ENCODE data around the gene SDHB.

Gene SDHB

DNA sequence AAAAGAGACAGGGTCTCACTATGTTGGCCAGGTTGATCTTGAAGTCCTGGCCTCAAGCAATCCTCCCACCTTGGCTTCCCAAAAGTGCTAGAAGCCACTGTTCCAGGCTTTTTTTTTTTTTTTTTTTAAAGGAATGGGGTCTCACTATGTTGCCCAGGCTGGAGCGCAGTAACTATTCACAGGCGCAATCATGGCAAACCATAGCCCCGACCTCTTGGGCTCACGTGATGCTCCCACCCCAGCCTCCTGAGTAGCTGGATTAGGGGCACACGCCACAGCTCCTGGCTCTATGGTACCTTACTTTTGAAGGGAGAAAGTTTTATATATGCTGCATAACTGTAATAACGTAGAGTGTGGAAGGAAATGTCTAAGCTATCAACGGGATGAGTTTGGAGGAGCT is 36.4 kb downstream of the SDHB start:
- H3K4me3 ChIP-seq (ENCODE audit: low read depth, low read length) = no peak overlapping the region
- no peak for DNase-seq (ENCODE audit: low read depth)
- TF ChIP-seq, protein P1, sequence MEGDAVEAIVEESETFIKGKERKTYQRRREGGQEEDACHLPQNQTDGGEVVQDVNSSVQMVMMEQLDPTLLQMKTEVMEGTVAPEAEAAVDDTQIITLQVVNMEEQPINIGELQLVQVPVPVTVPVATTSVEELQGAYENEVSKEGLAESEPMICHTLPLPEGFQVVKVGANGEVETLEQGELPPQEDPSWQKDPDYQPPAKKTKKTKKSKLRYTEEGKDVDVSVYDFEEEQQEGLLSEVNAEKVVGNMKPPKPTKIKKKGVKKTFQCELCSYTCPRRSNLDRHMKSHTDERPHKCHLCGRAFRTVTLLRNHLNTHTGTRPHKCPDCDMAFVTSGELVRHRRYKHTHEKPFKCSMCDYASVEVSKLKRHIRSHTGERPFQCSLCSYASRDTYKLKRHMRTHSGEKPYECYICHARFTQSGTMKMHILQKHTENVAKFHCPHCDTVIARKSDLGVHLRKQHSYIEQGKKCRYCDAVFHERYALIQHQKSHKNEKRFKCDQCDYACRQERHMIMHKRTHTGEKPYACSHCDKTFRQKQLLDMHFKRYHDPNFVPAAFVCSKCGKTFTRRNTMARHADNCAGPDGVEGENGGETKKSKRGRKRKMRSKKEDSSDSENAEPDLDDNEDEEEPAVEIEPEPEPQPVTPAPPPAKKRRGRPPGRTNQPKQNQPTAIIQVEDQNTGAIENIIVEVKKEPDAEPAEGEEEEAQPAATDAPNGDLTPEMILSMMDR (conservative IDR thresholded peaks at IDR 0.05; ENCODE audit: low read depth, low read length) = no peak

DNA sequence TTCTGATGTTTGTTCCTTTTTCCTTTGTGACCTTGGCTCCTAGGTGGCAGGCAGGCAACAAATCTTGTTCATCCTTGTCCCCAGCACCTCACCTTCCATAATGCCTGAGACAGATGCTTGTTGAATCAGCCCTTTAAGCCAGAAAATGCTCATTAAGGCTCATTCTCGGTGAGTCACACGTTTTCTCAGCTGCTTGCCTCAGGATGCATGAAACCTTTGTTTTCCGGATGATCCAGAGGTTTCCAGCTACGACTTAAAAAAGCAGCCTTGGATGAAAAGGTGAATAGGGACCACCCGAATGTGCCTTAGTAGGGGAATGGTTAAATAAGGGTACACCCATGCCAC is 37.5 kb downstream of the SDHB start:
- peak; percentile 58 for DNase-seq (ENCODE audit: low read depth)
- TF ChIP-seq, protein P1 (conservative IDR thresholded peaks at IDR 0.05; ENCODE audit: low read depth, low read length) = no peak
- no peak overlapping the region for H3K4me3 ChIP-seq (ENCODE audit: low read depth, low read length)

DNA sequence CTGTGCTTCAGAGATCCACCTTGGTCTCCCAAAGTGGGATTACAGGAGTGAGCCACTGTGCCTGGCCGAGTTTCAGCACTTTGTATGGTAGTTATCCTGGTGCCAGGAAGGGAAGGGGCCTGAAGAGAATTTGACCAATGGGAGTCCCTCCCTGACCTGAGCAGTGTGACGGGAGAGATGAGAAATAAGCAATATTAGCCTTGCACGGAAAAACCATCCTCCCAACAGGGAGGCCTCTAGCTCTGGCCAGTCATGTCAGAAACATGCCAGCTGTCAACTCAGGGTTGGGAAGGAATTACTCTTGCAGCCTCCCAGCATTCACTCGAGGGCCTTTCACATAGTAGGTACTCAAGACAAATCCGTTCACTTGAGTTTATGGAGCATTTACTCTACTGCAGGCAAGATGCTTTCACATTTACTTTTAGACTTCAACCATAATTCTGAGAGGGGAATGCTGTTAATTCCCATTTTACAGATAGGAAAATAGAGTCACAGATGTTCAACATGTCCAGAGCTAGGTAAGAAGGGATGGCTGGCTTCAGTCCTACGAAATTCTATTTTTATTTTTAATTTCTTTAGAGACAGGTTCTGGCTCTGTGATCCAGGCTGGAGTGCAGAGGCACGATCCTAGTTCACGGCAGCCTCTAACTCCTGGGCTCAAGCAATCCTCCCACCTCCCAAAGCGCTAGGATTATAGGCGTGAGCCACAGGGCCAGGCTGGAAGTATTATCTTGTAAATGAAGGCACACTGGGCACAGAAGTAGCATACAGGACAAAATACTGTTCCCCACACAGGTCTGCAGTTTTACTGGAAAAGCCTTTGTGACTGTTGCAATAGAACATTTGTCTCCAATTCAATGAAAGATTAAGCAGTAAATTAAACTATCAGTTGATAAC is 38.9 kb downstream of the SDHB start:
- no peak overlapping the region for H3K4me3 ChIP-seq (ENCODE audit: low read depth, low read length)
- DNase-seq (ENCODE audit: low read depth) = no peak
- TF ChIP-seq, protein P1 (conservative IDR thresholded peaks at IDR 0.05; ENCODE audit: low read depth, low read length) = no peak

DNA sequence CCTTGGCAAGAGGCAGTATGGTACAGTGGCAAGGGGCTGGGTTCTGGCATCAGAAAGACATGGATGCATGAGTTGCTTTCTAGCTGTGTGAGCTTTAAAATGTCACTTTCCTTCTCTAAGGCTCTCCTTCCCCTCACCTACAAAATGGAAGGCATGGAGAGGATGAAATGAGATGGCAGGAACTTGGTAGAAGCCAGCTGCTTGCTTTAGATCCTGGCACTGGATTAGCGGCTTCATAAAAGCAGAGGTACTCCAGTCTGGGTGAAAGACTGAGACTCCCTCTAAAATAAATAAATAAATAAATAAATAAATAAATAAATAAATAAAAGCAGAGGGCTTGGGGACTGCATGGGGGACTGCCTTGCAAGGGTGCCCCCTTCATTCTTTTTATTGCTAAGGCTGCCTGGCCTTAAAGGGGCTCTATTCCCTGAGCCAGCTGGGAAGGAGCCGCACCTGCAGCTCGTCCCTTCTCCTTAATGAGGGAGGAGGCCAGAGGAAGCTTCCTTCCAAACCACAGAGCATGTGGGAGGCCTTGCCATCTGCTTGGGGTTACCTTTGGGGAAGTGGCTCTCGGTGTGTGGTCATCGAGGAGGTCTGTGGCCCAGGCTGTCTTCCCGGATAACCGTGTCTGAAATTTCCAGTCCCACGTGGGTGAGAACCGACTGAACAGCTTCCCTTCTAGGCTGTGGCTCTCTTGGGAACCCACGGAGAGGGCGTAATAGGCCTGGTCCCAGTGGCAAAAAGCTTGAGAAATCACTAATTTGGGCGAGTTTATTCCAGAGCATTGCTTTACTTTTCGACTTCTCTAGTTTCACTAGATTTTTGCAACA is 40.1 kb downstream of the SDHB start:
- TF ChIP-seq, protein P1 (conservative IDR thresholded peaks at IDR 0.05; ENCODE audit: low read depth, low read length) = no peak
- no peak for DNase-seq (ENCODE audit: low read depth)
- H3K4me3 ChIP-seq (ENCODE audit: low read depth, low read length) = no peak overlapping the region

DNA sequence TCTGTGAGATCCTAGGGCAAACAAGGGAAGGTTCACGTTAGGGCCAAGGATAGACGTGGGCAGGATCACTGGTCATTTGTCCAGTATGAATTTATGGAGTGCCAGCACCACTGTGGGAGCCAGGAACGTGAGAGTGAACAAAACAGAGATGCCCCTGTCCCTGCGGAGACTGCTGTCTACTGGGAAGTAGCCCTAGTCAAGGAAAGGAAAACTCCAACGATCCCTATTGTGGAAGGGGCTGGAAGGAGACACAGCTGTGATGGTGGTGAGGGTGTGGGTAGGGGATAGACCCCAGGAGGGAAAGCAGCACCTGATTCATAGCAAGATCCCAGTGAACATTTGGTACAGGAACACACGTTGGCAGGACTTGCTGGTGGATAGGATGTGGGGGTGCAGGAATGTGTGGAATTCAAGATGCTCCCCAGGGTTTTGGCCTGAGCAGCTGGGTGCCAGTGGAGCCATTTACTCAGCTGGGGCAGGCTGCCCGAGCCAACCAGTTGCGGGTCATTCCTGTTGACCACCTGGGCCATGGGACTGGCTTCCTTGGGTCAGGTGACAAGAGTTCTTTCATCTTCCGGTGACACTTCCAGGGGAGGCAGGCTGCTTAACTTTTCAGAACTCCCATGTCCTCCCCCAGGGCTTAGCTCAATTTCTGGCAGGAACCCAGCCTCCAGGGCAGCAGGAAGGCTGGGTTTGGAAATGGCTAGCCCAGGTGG is 40.9 kb downstream of the SDHB start:
- no peak overlapping the region for H3K4me3 ChIP-seq (ENCODE audit: low read depth, low read length)
- TF ChIP-seq, protein P1 (conservative IDR thresholded peaks at IDR 0.05; ENCODE audit: low read depth, low read length) = no peak
- peak; percentile 69 for DNase-seq (ENCODE audit: low read depth)

DNA sequence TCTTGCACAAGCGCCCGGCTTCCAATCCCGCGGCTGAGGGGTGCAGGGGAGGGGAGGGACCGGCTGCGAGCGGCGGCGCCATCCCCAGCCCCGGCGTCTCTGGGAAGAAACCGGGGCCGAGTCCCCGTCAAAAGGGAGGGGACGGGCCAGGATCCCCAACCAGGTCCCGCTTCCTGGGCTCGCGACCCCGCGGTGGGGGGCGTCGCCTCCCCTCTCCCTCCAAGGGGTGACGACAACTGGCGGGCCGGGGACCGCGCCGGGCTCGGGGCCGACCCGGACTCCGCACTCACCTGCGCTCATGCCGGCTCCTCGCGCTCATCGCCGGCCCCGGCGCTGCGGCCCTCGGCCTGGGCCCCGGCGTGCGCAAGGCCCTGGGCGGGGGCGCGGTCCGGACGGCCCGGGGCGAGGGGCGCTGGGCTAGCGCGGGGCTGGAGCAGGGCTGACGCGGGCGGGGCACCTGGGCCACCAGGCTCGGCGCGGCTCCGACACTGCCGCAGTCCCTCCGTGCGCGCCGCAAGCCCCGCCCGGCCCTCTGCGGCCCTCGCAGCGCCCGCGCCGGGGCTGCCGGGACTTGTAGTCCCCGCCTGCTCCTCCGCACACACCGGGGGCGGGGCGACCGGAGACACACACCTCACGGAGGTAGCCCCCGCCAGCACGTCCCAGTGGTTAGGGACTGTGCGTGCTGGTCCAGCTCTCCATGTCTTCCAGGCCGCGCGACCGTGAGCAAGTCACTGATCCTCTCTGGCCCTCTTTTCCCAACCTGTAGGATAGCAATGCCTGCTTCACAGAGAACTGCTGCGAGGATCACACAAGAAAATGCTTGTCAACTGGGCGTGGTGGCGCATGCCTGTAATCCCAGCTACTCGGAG is 42.2 kb downstream of the SDHB start, which contains the start of gene ATP13A2:
Gene ATP13A2 (minus strand): TSS at position 490 of the 869 bp plus-strand sequence. CDS start 190 bp downstream, at position 300.
- TF ChIP-seq, protein P1 (conservative IDR thresholded peaks at IDR 0.05; ENCODE audit: low read depth, low read length) = no peak
- DNase-seq (ENCODE audit: low read depth) = peak; percentile 69
- peak within 1 kb of the TSS; percentile 76 for H3K4me3 ChIP-seq (ENCODE audit: low read depth, low read length)

Measured in choroid plexus epithelial cell (primary cell).